Neural crest cell (in vitro differentiated cells): ENCODE data around the gene LCN1. TPM values are rescaled to one million over a fixed set of nuclear protein-coding genes. Genes with fewer than 3 reads are reported as not detected.
A peak's percentile ranks its signal among the peaks of the same experiment; 100 is the strongest.

Experiments used
- DNase-seq: peaks from one replicate; pipeline ENCODE4 v3.0.0; 2021; ENCODE audit warnings: low read depth, mixed read lengths, low spot score
- H3K27ac Mint-ChIP-seq: one replicate; pipeline ENCODE4 v1.8.0; 2021; ENCODE audit warnings: mild to moderate bottlenecking, mixed read lengths; ENCODE audit not compliant: unreplicated experiment
- H3K27me3 Mint-ChIP-seq: 2 replicates; pipeline ENCODE4 v1.8.0; 2021; ENCODE audit warnings: low read depth, mild to moderate bottlenecking, mixed read lengths
- H3K36me3 Mint-ChIP-seq: 2 replicates; pipeline ENCODE4 v1.8.0; 2021; ENCODE audit warnings: low read depth, mild to moderate bottlenecking, mixed read lengths
- H3K4me1 Mint-ChIP-seq: 2 replicates; pipeline ENCODE4 v1.8.0; 2021; ENCODE audit warnings: mixed read lengths
- H3K4me3 Mint-ChIP-seq: one replicate; pipeline ENCODE4 v1.8.0; 2021; ENCODE audit warnings: mild to moderate bottlenecking, mixed read lengths
- H3K9me3 Mint-ChIP-seq: 2 replicates; pipeline ENCODE4 v1.8.0; 2021; ENCODE audit warnings: mixed read lengths
- CTCF ChIP-seq: fragments of 200-600 bp; sonication (generic); conservative IDR thresholded peaks from 2 replicates; pipeline ENCODE4 v1.5.0; 2021; ENCODE audit warnings: antibody characterized with exemption, mild to moderate bottlenecking
- total RNA-seq: library from RNA; stranded (reverse); gene quantifications from 2 replicates; pipeline ENCODE4 v1.2.1, GENCODE V29; 2021

LCN1 gene
- total RNA-seq, 1 donor from 2014 or later = not detected

GRCh38 chr9:135482015-135482754 lies 39.1 kb upstream of the LCN1 start:
- Mint-ChIP-seq H3K27me3 (no peaks in the 10 kb centered on the region), H3K27ac (no peak overlapping the region), H3K9me3 (no peaks in the 10 kb centered on the region), H3K4me3 (peak overlapping the region; percentile 86), H3K36me3 (no peaks in the 10 kb centered on the region), H3K4me1 (peaks cover 19% of the 10 kb centered on the region)
- no peak for DNase-seq
- no peak for TF ChIP-seq CTCF

GRCh38 chr9:135484460-135485277 lies 36.6 kb upstream of the LCN1 start:
- Mint-ChIP-seq H3K4me1 (peaks cover 7% of the 10 kb centered on the region), H3K27me3 (no peaks in the 10 kb centered on the region), H3K27ac (no peak overlapping the region), H3K9me3 (no peaks in the 10 kb centered on the region), H3K36me3 (no peaks in the 10 kb centered on the region), H3K4me3 (no peak overlapping the region)
- no peak for TF ChIP-seq CTCF
- no peak for DNase-seq

DNA sequence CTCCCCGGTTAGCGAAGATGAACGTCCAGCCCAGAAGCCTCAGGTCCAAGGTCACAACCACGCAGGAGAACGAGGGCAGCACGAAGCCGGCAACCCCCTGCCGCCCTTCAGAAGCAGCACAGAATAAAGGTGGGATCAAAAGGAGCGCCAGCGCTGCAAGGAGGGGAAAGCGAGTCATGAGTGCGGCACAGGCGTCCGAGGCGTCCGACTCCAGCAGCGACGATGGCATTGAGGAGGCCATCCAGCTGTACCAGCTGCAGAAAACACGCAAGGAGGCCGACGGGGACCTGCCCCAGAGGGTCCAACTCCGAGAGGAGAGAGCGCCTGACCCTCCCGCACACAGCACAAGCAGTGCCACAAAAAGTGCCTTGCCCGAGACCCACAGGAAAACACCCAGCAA lies 35.9 kb upstream of the LCN1 start:
- no peak for TF ChIP-seq CTCF
- no peaks in the 10 kb centered on the region for H3K27me3 Mint-ChIP-seq
- no peak overlapping the region for H3K27ac Mint-ChIP-seq
- no peak for DNase-seq
- H3K36me3 Mint-ChIP-seq = no peaks in the 10 kb centered on the region
- no peak overlapping the region for H3K4me3 Mint-ChIP-seq
- no peaks in the 10 kb centered on the region for H3K9me3 Mint-ChIP-seq
- H3K4me1 Mint-ChIP-seq = peaks cover 7% of the 10 kb centered on the region

DNA sequence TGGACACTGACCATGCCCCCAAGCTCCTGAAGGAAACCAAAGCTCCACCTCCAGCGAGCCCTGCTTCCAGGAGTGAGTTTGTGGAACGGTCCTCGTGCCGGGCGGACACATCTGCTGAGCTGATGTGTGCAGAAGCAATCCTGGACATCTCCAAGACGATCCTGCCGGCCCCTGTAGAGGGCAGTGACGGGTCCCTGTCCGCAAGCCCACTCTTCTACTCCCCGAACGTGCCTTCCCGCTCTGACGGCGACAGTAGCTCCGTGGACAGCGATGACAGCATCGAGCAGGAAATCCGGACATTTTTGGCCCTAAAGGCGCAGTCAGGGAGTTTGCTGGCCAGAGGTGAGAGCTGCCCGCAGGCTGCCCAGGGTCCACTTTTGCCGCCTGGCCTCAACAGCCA lies 35.4 kb upstream of the LCN1 start:
- no peak for TF ChIP-seq CTCF
- H3K27me3 Mint-ChIP-seq = no peaks in the 10 kb centered on the region
- peaks cover 7% of the 10 kb centered on the region for H3K4me1 Mint-ChIP-seq
- H3K4me3 Mint-ChIP-seq = no peak overlapping the region
- DNase-seq = no peak
- no peaks in the 10 kb centered on the region for H3K36me3 Mint-ChIP-seq
- no peaks in the 10 kb centered on the region for H3K9me3 Mint-ChIP-seq
- peak overlapping the region; percentile 12 for H3K27ac Mint-ChIP-seq

GRCh38 chr9:135486267-135487065 lies 34.8 kb upstream of the LCN1 start:
- H3K27ac Mint-ChIP-seq = no peak overlapping the region
- no peaks in the 10 kb centered on the region for H3K27me3 Mint-ChIP-seq
- H3K36me3 Mint-ChIP-seq = no peaks in the 10 kb centered on the region
- no peak overlapping the region for H3K4me3 Mint-ChIP-seq
- H3K4me1 Mint-ChIP-seq = peaks cover 7% of the 10 kb centered on the region
- TF ChIP-seq CTCF = no peak
- H3K9me3 Mint-ChIP-seq = no peaks in the 10 kb centered on the region
- no peak for DNase-seq
